Neural crest cell (in vitro differentiated cells): ENCODE results near the gene SCTR. TPM values are rescaled to one million over a fixed set of nuclear protein-coding genes. Genes with fewer than 3 reads are reported as not detected.
A peak's percentile ranks its signal among the peaks of the same experiment; 100 is the strongest.

ENCODE experiments used
- DNase-seq: peaks from one replicate; pipeline ENCODE4 v3.0.0; 2021; ENCODE audit warnings: low read depth, mixed read lengths, low spot score
- H3K27ac Mint-ChIP-seq: one replicate; pipeline ENCODE4 v1.8.0; 2021; ENCODE audit warnings: mild to moderate bottlenecking, mixed read lengths; ENCODE audit not compliant: unreplicated experiment
- H3K27me3 Mint-ChIP-seq: 2 replicates; pipeline ENCODE4 v1.8.0; 2021; ENCODE audit warnings: low read depth, mild to moderate bottlenecking, mixed read lengths
- H3K36me3 Mint-ChIP-seq: 2 replicates; pipeline ENCODE4 v1.8.0; 2021; ENCODE audit warnings: low read depth, mild to moderate bottlenecking, mixed read lengths
- H3K4me1 Mint-ChIP-seq: 2 replicates; pipeline ENCODE4 v1.8.0; 2021; ENCODE audit warnings: mixed read lengths
- H3K4me3 Mint-ChIP-seq: one replicate; pipeline ENCODE4 v1.8.0; 2021; ENCODE audit warnings: mild to moderate bottlenecking, mixed read lengths
- H3K9me3 Mint-ChIP-seq: 2 replicates; pipeline ENCODE4 v1.8.0; 2021; ENCODE audit warnings: mixed read lengths
- total RNA-seq: library from RNA; stranded (reverse); gene quantifications from 2 replicates; pipeline ENCODE4 v1.2.1, GENCODE V29; 2021
- TF ChIP-seq, protein P1 (sequence below): fragments of 200-600 bp; sonication (generic); conservative IDR thresholded peaks from 2 replicates; pipeline ENCODE4 v1.5.0; 2021; ENCODE audit warnings: antibody characterized with exemption, mild to moderate bottlenecking

The SCTR gene
- total RNA-seq, 1 donor from 2014 or later: not detected

DNA sequence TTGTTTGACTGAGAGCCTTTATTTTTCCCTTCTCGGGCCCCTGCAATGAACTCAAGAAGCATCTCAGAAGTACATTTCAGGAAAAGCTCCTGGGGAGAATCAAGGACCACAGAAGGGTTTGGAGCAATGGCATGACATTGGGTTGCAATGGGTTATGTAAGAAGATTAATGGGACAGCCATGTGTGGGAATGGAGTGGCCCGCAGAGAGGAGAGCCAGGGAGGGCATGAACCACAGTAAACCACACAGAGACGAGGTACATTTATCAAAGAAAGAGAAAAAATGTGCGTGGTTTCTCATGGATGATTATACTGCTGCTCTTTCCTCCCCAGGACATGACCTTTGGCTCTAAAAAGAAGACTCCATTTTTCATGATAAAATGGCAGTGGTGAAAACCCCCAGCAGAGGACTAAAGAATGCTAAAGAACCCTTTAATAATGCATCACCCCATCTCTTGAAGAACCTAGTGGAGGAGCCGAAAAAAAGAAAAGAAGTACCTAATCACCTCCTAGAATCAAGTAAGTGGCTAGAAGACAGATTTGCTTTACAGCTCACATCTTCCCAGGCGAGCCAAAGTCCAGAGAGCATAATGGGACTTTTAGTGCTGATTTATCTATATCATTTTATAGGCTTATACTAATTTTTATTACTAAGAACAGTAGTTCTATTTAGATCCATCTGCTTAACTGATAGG lies 21.6 kb upstream of the SCTR start:
- H3K27me3 Mint-ChIP-seq: peaks cover 11% of the 10 kb centered on the region
- H3K9me3 Mint-ChIP-seq: no peaks in the 10 kb centered on the region
- TF ChIP-seq, protein P1, sequence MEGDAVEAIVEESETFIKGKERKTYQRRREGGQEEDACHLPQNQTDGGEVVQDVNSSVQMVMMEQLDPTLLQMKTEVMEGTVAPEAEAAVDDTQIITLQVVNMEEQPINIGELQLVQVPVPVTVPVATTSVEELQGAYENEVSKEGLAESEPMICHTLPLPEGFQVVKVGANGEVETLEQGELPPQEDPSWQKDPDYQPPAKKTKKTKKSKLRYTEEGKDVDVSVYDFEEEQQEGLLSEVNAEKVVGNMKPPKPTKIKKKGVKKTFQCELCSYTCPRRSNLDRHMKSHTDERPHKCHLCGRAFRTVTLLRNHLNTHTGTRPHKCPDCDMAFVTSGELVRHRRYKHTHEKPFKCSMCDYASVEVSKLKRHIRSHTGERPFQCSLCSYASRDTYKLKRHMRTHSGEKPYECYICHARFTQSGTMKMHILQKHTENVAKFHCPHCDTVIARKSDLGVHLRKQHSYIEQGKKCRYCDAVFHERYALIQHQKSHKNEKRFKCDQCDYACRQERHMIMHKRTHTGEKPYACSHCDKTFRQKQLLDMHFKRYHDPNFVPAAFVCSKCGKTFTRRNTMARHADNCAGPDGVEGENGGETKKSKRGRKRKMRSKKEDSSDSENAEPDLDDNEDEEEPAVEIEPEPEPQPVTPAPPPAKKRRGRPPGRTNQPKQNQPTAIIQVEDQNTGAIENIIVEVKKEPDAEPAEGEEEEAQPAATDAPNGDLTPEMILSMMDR: no peak
- H3K4me1 Mint-ChIP-seq: peaks cover 36% of the 10 kb centered on the region
- no peaks in the 10 kb centered on the region for H3K36me3 Mint-ChIP-seq
- no peak overlapping the region for H3K27ac Mint-ChIP-seq
- DNase-seq: no peak
- H3K4me3 Mint-ChIP-seq: peak overlapping the region; percentile 65

DNA sequence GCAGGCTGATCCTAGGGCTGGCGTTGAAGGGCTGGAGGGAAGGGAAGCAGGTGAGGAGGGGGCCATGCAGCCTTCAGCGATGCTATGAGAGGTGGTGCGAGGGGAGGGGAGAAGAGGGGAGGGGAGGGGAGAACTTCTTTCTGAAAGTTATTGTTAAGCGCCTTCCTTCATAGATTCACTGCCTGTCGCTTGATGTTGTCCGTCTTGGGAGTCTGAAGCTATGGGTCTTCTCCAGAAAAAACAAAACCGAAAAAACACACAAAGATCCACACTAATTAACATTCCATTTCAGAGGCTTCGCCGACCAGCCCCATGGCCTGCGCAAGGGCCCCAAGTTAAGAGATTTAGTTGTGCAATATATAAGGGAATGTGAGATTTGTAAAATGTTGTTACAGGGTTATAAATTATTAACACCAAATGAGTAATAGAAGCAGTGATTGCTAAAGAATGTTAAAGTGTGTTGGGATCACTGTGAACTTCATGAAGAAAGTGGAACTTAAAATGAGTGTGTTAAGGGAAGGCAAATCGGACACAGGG lies 20.7 kb upstream of the SCTR start:
- H3K36me3 Mint-ChIP-seq: no peaks in the 10 kb centered on the region
- peak overlapping the region; percentile 50 for H3K27ac Mint-ChIP-seq
- peaks cover 13% of the 10 kb centered on the region for H3K27me3 Mint-ChIP-seq
- H3K4me1 Mint-ChIP-seq: peaks cover 36% of the 10 kb centered on the region
- no peaks in the 10 kb centered on the region for H3K9me3 Mint-ChIP-seq
- H3K4me3 Mint-ChIP-seq: peak overlapping the region; percentile 81
- TF ChIP-seq, protein P1: no peak
- DNase-seq: no peak

DNA sequence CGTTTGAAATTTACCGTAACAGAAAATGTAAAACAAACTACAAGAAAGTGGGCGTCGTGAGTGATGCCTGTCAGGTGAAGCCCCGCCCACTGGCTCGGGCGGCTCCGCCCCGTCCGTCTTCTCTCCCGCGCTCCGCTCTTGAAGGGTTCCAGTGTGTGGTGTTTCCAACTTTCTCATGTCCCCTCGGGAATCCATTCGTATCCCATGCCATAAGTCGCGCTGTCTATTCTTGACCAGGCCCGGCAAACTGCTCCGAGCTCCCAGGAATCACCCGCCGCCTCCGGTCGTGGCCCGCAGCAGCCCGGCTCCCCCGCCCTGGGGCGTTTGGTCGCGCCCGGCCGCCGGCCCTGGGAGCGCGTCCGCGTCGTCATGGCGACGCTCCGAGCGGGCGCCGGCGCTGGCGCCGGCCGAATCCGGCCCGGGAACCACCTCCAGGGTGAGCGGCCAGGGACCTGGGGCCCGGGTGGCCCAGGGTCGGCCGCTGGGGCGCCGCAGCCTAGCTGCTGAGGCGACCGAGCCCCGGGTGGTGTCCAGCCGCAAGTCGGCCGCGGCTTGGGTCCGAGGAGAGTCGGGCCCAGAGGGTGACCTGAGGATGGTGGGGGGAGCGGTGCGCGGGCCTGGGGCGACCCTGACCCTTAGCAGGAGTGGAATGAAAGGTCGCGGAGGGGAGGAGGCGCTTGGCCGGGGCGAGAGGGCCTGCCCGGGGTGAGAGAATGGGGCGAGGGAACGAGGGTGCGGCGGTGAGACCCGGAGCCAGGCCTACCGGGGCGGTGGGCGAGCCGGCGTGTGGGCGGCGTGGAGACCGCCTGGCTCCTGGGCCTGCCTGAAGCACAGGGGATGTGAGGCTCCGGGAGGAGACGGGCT lies 20.0 kb upstream of the SCTR start, which contains the start of gene CFAP221:
Gene CFAP221 (plus strand): TSS at position 375 of the 864 bp plus-strand sequence. CDS start 1,683 bp downstream, outside the sequence.
- Mint-ChIP-seq H3K27me3 (peaks cover 15% of the 10 kb centered on the region), H3K36me3 (no peaks in the 10 kb centered on the region), H3K9me3 (no peaks in the 10 kb centered on the region), H3K4me3 (peak within 1 kb of the TSS; percentile 95), H3K27ac (peak within 1 kb of the TSS; percentile 99), H3K4me1 (peaks cover 36% of the 10 kb centered on the region)
- peak; percentile 73 for DNase-seq
- TF ChIP-seq, protein P1: no peak

DNA sequence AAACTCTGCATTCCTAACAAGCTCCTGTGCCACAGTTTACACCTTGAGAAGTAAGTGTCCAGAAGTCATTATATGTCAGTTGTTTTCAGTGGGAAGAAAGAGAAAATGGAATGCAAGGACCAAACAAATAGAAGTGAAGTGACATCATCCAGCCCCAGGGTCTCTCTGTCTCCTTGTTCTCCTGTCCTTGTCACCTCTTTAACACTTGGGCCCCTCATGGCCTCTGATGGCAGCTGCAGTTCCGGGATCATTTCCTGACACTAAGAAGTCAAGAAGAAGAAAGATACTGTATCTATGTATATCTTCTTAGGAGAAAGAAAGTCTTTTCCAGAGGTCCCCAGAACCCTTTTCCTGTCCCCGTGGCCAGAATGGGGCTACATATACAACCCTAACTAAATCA lies 17.2 kb upstream of the SCTR start:
- Mint-ChIP-seq H3K36me3 (no peaks in the 10 kb centered on the region), H3K27ac (no peak overlapping the region)

DNA sequence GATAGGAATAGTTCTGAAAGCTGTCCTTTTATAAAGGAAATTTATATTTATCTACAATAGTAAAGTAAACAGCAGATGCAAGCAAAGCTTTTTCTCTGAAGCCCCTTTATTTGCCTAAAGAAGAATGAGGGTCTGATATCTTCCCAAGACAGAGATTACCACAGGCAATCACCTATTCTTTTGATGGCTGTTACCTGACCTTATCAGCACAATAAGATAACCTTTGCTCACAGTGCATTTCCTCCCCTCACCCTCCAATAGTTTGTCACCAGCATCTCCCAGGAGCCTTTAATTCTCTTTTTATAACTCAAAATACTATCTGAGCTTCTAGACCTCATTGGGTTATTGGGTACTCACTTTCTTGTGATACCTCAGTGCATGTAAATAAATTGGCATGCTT lies 13.5 kb upstream of the SCTR start:
- peaks cover 22% of the 10 kb centered on the region for H3K27me3 Mint-ChIP-seq
- TF ChIP-seq, protein P1: no peak
- no peak overlapping the region for H3K27ac Mint-ChIP-seq
- H3K4me3 Mint-ChIP-seq: no peak overlapping the region
- H3K4me1 Mint-ChIP-seq: peaks cover 23% of the 10 kb centered on the region
- DNase-seq: no peak
- peaks cover 8% of the 10 kb centered on the region for H3K9me3 Mint-ChIP-seq
- H3K36me3 Mint-ChIP-seq: peaks cover 2% of the 10 kb centered on the region

More for the DNA sequence above, 17.2 kb upstream of the SCTR start:
- Mint-ChIP-seq H3K4me1 (peaks cover 38% of the 10 kb centered on the region), H3K27me3 (peaks cover 24% of the 10 kb centered on the region), H3K9me3 (no peaks in the 10 kb centered on the region), H3K4me3 (peak overlapping the region; percentile 57)
- DNase-seq: no peak
- TF ChIP-seq, protein P1: no peak
